Measurements from ENCODE around the gene PNPLA8. TPM values are rescaled to one million over a fixed set of nuclear protein-coding genes. Genes with fewer than 3 reads are reported as not detected.

PNPLA8 gene
- total RNA-seq, 2 experiments from 2014 or later, result 85.9 to 88.6 TPM

DNA sequence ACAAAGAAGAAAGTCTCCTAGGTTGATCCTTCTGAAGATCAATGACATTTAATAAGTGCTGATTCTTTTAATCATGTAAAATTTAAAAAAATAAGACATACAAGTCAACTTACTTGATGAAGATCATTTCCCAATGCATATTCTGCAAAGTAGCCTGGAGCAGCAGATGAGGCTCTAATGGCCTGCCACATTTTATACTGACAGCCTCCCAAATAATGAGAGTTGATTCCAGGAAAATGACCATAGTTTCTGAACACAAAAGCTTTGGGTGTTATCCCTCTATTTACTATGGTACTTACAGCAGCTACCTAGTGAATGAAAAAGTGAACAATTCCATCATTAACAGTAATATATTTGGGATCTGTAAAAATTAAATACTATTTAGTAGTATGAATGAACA lies 38.3 kb downstream of the PNPLA8 start:
- Mint-ChIP-seq H3K4me3 (no peak overlapping the region), H3K36me3 (ENCODE audit: low read depth) (peaks cover 72% of the 10 kb centered on the region)

DNA sequence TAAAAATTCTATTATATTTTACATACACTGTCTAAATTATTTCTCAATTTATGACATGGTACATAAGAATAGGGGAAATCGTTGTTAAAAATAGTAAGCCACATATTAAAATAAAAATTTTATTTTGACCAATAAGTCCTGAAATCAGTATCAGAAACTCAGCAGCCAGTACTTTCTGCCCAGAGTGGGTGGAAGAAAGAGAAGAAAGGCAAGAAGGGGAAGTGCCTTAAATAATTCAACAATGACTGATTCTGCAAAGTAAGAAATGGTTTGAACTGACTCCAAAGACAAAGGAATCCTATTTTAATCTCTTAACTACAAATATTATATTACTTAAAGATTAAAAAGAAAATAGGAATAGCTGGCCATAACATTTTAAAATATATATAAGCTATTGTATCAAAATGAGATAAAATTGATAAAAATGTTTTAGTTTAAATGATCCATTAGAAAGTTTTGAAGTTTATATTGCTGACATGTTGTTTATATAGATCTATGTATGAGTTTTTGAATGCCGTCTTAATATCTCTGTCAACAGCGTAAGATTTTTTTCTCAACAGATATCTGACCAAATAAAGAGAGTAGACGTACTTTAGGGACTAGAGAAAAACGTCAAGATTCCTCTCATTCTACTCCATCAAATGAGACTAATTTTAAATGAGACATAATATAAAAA lies 39.5 kb downstream of the PNPLA8 start:
- no peaks in the 10 kb centered on the region for H3K9me3 ChIP-seq (ENCODE audit: control insufficient read depth in 1 of 2, insufficient read depth in 1 of 2, low read length in 2 of 2)
- ChIA-PET CTCF (interaction anchor here (3.3 kb wide), 1 partner anchor 10 kb away, joined by 12 read pairs; no protein-coding TSS in a partner anchor), POLR2A (no interaction called here)
- Mint-ChIP-seq H3K9me3 (no peaks in the 10 kb centered on the region), H3K36me3 (ENCODE audit: low read depth) (peaks cover 72% of the 10 kb centered on the region), H3K4me1 (ENCODE audit: low read depth) (no peaks in the 10 kb centered on the region), H3K27ac (no peak overlapping the region), H3K4me3 (no peak overlapping the region), H3K27me3 (no peaks in the 10 kb centered on the region)
- no peak for DNase-seq
- no peaks in the 10 kb centered on the region for H3K4me1 ChIP-seq (ENCODE audit: insufficient read depth, low read length)
- intact Hi-C loops (cut with DNase I, micrococcal nuclease), result no loop called here
- TF ChIP-seq, protein P1, sequence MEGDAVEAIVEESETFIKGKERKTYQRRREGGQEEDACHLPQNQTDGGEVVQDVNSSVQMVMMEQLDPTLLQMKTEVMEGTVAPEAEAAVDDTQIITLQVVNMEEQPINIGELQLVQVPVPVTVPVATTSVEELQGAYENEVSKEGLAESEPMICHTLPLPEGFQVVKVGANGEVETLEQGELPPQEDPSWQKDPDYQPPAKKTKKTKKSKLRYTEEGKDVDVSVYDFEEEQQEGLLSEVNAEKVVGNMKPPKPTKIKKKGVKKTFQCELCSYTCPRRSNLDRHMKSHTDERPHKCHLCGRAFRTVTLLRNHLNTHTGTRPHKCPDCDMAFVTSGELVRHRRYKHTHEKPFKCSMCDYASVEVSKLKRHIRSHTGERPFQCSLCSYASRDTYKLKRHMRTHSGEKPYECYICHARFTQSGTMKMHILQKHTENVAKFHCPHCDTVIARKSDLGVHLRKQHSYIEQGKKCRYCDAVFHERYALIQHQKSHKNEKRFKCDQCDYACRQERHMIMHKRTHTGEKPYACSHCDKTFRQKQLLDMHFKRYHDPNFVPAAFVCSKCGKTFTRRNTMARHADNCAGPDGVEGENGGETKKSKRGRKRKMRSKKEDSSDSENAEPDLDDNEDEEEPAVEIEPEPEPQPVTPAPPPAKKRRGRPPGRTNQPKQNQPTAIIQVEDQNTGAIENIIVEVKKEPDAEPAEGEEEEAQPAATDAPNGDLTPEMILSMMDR (IDR thresholded peaks at IDR 0.05), result no peak
- H3K4me3 ChIP-seq (ENCODE audit: low read length), result no peak overlapping the region
- no peak for ATAC-seq (ENCODE audit: poor library complexity)
- H3K27ac ChIP-seq (ENCODE audit: low read depth in 1 of 2, low read length in 2 of 2), result no peak overlapping the region
- no peaks in the 10 kb centered on the region for H3K27me3 ChIP-seq (ENCODE audit: control insufficient read depth in 1 of 2, insufficient read depth in 2 of 2, low read length in 2 of 2)
- peaks cover 31% of the 10 kb centered on the region for H3K36me3 ChIP-seq (ENCODE audit: insufficient read depth, low read length)

More for the DNA sequence above, 38.3 kb downstream of the PNPLA8 start:
- peaks cover 31% of the 10 kb centered on the region for H3K36me3 ChIP-seq (ENCODE audit: insufficient read depth, low read length)
- H3K4me1 Mint-ChIP-seq (ENCODE audit: low read depth), result no peaks in the 10 kb centered on the region
- no peak overlapping the region for H3K4me3 ChIP-seq (ENCODE audit: low read length)
- no peaks in the 10 kb centered on the region for H3K27me3 ChIP-seq (ENCODE audit: control insufficient read depth in 1 of 2, insufficient read depth in 2 of 2, low read length in 2 of 2)
- intact Hi-C loops (cut with DNase I, micrococcal nuclease), result no loop called here
- H3K27me3 Mint-ChIP-seq, result no peaks in the 10 kb centered on the region
- no peaks in the 10 kb centered on the region for H3K4me1 ChIP-seq (ENCODE audit: insufficient read depth, low read length)
- TF ChIP-seq, protein P1 (IDR thresholded peaks at IDR 0.05), result no peak
- ChIA-PET CTCF (no interaction called here), POLR2A (no interaction called here)
- ATAC-seq (ENCODE audit: poor library complexity) (no peak), DNase-seq (no peak)
- no peak overlapping the region for H3K27ac ChIP-seq (ENCODE audit: low read depth in 1 of 2, low read length in 2 of 2)
- H3K27ac Mint-ChIP-seq, result no peak overlapping the region
- no peaks in the 10 kb centered on the region for H3K9me3 ChIP-seq (ENCODE audit: control insufficient read depth in 1 of 2, insufficient read depth in 1 of 2, low read length in 2 of 2)
- H3K9me3 Mint-ChIP-seq, result no peaks in the 10 kb centered on the region

DNA sequence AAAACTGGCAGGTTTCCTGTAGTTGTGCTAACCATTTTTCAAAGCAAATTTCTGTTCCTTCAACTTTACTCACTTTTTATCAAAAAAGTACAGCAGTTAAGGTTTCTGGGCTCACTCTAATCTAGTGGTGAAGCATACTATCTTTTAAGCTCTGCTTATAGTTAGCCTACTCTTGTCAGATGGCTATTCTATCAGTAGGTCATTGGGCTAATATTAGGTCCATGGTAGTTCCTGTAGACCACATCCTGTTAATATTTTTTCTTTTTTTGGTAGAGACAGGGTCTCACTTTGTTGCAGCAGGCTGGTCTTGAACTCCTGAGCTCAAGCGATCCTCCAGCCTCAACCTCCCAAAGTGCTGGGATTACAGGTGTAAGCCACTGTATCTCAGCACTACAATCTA lies 41.8 kb downstream of the PNPLA8 start:
- TF ChIP-seq, protein P1 (IDR thresholded peaks at IDR 0.05), result no peak
- Histone ChIP-seq H3K36me3 (ENCODE audit: insufficient read depth, low read length) (peaks cover 24% of the 10 kb centered on the region), H3K4me1 (ENCODE audit: insufficient read depth, low read length) (no peaks in the 10 kb centered on the region), H3K9me3 (ENCODE audit: control insufficient read depth in 1 of 2, insufficient read depth in 1 of 2, low read length in 2 of 2) (no peaks in the 10 kb centered on the region), H3K4me3 (ENCODE audit: low read length) (no peak overlapping the region), H3K27ac (ENCODE audit: low read depth in 1 of 2, low read length in 2 of 2) (no peak overlapping the region), H3K27me3 (ENCODE audit: control insufficient read depth in 1 of 2, insufficient read depth in 2 of 2, low read length in 2 of 2) (no peaks in the 10 kb centered on the region)
- no peaks in the 10 kb centered on the region for H3K4me1 Mint-ChIP-seq (ENCODE audit: low read depth)
- H3K4me3 Mint-ChIP-seq, result no peak overlapping the region
- CTCF ChIA-PET, result interaction anchor here (3.3 kb wide), 1 partner anchor 13 kb away, joined by 12 read pairs; no protein-coding TSS in a partner anchor
- intact Hi-C loops (cut with DNase I, micrococcal nuclease), result no loop called here
- no peak overlapping the region for H3K27ac Mint-ChIP-seq
- DNase-seq (no peak), ATAC-seq (ENCODE audit: poor library complexity) (no peak)
- peaks cover 66% of the 10 kb centered on the region for H3K36me3 Mint-ChIP-seq (ENCODE audit: low read depth)
- POLR2A ChIA-PET, result no interaction called here
- H3K9me3 Mint-ChIP-seq, result no peaks in the 10 kb centered on the region
- H3K27me3 Mint-ChIP-seq, result no peaks in the 10 kb centered on the region
